GM12873 (cell line): Measurements from ENCODE around the gene KANSL1.

Source experiments
- CTCF ChIP-seq: IDR thresholded peaks from 2 replicates; pipeline ENCODE4 v1.5.1; 2012; ENCODE audit warnings: low read depth, mild to moderate bottlenecking, moderate library complexity, low read length, control low read depth; ENCODE audit not compliant: insufficient read depth; ENCODE audit errors: missing control alignments

Gene KANSL1

GRCh38 chr17:46124695-46125592, 68.3 kb downstream of the KANSL1 start:
- no peak for TF ChIP-seq CTCF

GRCh38 chr17:46123607-46124006, 69.6 kb downstream of the KANSL1 start:
- no peak for TF ChIP-seq CTCF

- TF ChIP-seq CTCF, result no peak
These were observed 70.8 kb downstream of the KANSL1 start for GRCh38 chr17:46122486-46122871.

GRCh38 chr17:46121841-46122485, 71.3 kb downstream of the KANSL1 start:
- no peak for TF ChIP-seq CTCF

- TF ChIP-seq CTCF, result no peak
These were observed 72.0 kb downstream of the KANSL1 start for GRCh38 chr17:46121165-46121764.

GRCh38 chr17:46120537-46120936, 72.7 kb downstream of the KANSL1 start:
- no peak for TF ChIP-seq CTCF

- TF ChIP-seq CTCF, result no peak
These were observed 73.2 kb downstream of the KANSL1 start for GRCh38 chr17:46120078-46120477.
